GM23338 (cell line): Measurements from ENCODE around the gene PTPRF. TPM values are rescaled to one million over a fixed set of nuclear protein-coding genes. Genes with fewer than 3 reads are reported as not detected.
A peak's percentile ranks its signal among the peaks of the same experiment; 100 is the strongest.

Source experiments
- ATAC-seq: fragments of 200-7000 bp; cut with Tn5 transposase; 3 replicates; pipeline ENCODE4 v1.9.1; 2020
- DNase-seq: peaks from one replicate; pipeline ENCODE4 v3.0.0-alpha.2; 2015; ENCODE audit warnings: low spot score
- H2AFZ ChIP-seq: fragments of 200-600 bp; sonication (generic); 2 replicates; pipeline ENCODE4 v1.8.0; 2016; ENCODE audit warnings: antibody characterized with exemption, mild to moderate bottlenecking, moderate library complexity
- H3F3A ChIP-seq: fragments of 200-600 bp; sonication (generic); replicated peaks from 2 replicates; pipeline ENCODE4 v1.8.0; 2017; ENCODE audit warnings: antibody characterized with exemption, mixed run types, low read depth
- H3K27ac ChIP-seq: fragments of 200-600 bp; sonication (generic); 2 replicates; pipeline ENCODE4 v1.6.1; 2016; ENCODE audit warnings: low read depth
- H3K27me3 ChIP-seq: fragments of 200-600 bp; sonication (generic); 2 replicates; pipeline ENCODE4 v1.8.0; 2016; ENCODE audit warnings: mild to moderate bottlenecking, mixed run types, moderate library complexity; ENCODE audit not compliant: insufficient read depth
- H3K36me3 ChIP-seq: fragments of 200-600 bp; sonication (generic); 2 replicates; pipeline ENCODE4 v1.8.0; 2016; ENCODE audit warnings: mild to moderate bottlenecking; ENCODE audit not compliant: insufficient read depth
- H3K4me1 ChIP-seq: fragments of 200-600 bp; sonication (generic); 2 replicates; pipeline ENCODE4 v1.8.0; 2016; ENCODE audit warnings: mild to moderate bottlenecking, moderate library complexity; ENCODE audit not compliant: insufficient read depth
- H3K4me2 ChIP-seq: fragments of 200-600 bp; sonication (generic); 2 replicates; pipeline ENCODE4 v1.7.1; 2017; ENCODE audit warnings: mixed run types
- H3K4me3 ChIP-seq: fragments of 200-600 bp; sonication (generic); 2 replicates; pipeline ENCODE4 v1.6.1; 2016; ENCODE audit warnings: mixed run types
- H3K79me2 ChIP-seq: fragments of 200-600 bp; sonication (generic); replicated peaks from 2 replicates; pipeline ENCODE4 v1.8.0; 2017; ENCODE audit warnings: mild to moderate bottlenecking; ENCODE audit not compliant: insufficient read depth
- H3K9me2 ChIP-seq: fragments of 200-600 bp; sonication (generic); 2 replicates; pipeline ENCODE4 v1.8.0; 2017; ENCODE audit not compliant: insufficient read depth
- H4K20me1 ChIP-seq: fragments of 200-600 bp; sonication (generic); replicated peaks from 2 replicates; pipeline ENCODE4 v1.8.0; 2017; ENCODE audit warnings: mild to moderate bottlenecking; ENCODE audit not compliant: insufficient read depth
- H3K27ac Mint-ChIP-seq: 2 replicates; pipeline ENCODE4 v1.8.0; 2020; ENCODE audit warnings: inconsistent platforms, mild to moderate bottlenecking, moderate library complexity, mixed read lengths
- H3K27me3 Mint-ChIP-seq: 3 replicates; pipeline ENCODE4 v1.8.0; 2022; ENCODE audit warnings: low read depth, mild to moderate bottlenecking, moderate library complexity, mixed read lengths, inconsistent platforms; ENCODE audit not compliant: insufficient read depth, poor library complexity
- H3K36me3 Mint-ChIP-seq: 3 replicates; pipeline ENCODE4 v1.8.0; 2021; ENCODE audit warnings: low read depth, mild to moderate bottlenecking, inconsistent platforms, moderate library complexity, mixed read lengths
- H3K4me1 Mint-ChIP-seq: 3 replicates; pipeline ENCODE4 v1.8.0; 2020; ENCODE audit warnings: mild to moderate bottlenecking, inconsistent platforms, mixed read lengths
- H3K4me3 Mint-ChIP-seq: 3 replicates; pipeline ENCODE4 v1.8.0; 2021; ENCODE audit warnings: moderate library complexity, mild to moderate bottlenecking, inconsistent platforms, mixed read lengths
- H3K9me3 Mint-ChIP-seq: 3 replicates; pipeline ENCODE4 v1.8.0; 2020; ENCODE audit warnings: moderate library complexity, mild to moderate bottlenecking, inconsistent platforms, mixed read lengths
- CREB1 ChIP-seq: fragments of 250-450 bp; sonication (Bioruptor Pico); IDR thresholded peaks from 2 replicates; pipeline ENCODE4 v1.5.0; 2020; ENCODE audit warnings: low read depth, mild to moderate bottlenecking, moderate library complexity
- EZH2 ChIP-seq: fragments of 200-600 bp; sonication (generic); IDR thresholded peaks from one replicate; pipeline ENCODE4 v1.8.0; 2017; ENCODE audit warnings: antibody characterized with exemption, mild to moderate bottlenecking, low read depth; ENCODE audit not compliant: unreplicated experiment
- EZH2phosphoT487 ChIP-seq: fragments of 200-600 bp; sonication (generic); IDR thresholded peaks from one replicate; pipeline ENCODE4 v1.8.1; 2018; ENCODE audit warnings: antibody characterized with exemption; ENCODE audit not compliant: unreplicated experiment
- STAT1 ChIP-seq: IDR thresholded peaks from one replicate; pipeline ENCODE4 v1.6.1; 2016; ENCODE audit warnings: antibody characterized with exemption; ENCODE audit not compliant: unreplicated experiment
- ZNF114 ChIP-seq: fragments of 250-450 bp; sonication (Bioruptor Pico); IDR thresholded peaks from 2 replicates; pipeline ENCODE4 v1.5.0; 2020; ENCODE audit warnings: mild to moderate bottlenecking, moderate library complexity
- ZNF331 ChIP-seq: fragments of 250-450 bp; sonication (Bioruptor Pico); IDR thresholded peaks from 2 replicates; pipeline ENCODE4 v1.5.0; 2020; ENCODE audit warnings: low read depth, mild to moderate bottlenecking, moderate library complexity
- polyA plus RNA-seq: library from polyadenylated mRNA; unstranded; fragments of >200 nt; fragmentation: Nextera tagmentation; extraction: Ambion mirVana; gene quantifications from 2 replicates; pipeline ENCODE4 v1.2.1, GENCODE V29; 2016
- total RNA-seq: library from RNA; depleted of rRNA; stranded (reverse); fragments of >200 nt; shearing (Covaris generic); gene quantifications from 2 replicates; pipeline ENCODE4 v1.2.3, GENCODE V29; 2014
- TF ChIP-seq, protein P1 (sequence below): fragments of 250-450 bp; sonication (Bioruptor Pico); IDR thresholded peaks from 2 replicates; pipeline ENCODE4 v1.5.0; 2020; ENCODE audit warnings: mild to moderate bottlenecking, moderate library complexity
- TF ChIP-seq, protein P2 (sequence below): IDR thresholded peaks from one replicate; pipeline ENCODE4 v1.6.1; 2018; ENCODE audit warnings: antibody characterized with exemption; ENCODE audit not compliant: unreplicated experiment
- TF ChIP-seq, protein P3 (sequence below), 2 experiments: fragments of 200-600 bp in 1 of 2; sonication (generic) in 1 of 2; conservative IDR thresholded peaks; 2 replicates each; pipeline versions ENCODE4 v1.5.1 to v1.6.1; 2016 to 2017; ENCODE audit warnings: antibody characterized with exemption in 2 of 2, low read depth in 2 of 2, mild to moderate bottlenecking in 2 of 2, moderate library complexity in 1 of 2

PTPRF gene
- total and polyA plus RNA-seq, 2 experiments from 2014 or later = 52.4 to 173 TPM

DNA sequence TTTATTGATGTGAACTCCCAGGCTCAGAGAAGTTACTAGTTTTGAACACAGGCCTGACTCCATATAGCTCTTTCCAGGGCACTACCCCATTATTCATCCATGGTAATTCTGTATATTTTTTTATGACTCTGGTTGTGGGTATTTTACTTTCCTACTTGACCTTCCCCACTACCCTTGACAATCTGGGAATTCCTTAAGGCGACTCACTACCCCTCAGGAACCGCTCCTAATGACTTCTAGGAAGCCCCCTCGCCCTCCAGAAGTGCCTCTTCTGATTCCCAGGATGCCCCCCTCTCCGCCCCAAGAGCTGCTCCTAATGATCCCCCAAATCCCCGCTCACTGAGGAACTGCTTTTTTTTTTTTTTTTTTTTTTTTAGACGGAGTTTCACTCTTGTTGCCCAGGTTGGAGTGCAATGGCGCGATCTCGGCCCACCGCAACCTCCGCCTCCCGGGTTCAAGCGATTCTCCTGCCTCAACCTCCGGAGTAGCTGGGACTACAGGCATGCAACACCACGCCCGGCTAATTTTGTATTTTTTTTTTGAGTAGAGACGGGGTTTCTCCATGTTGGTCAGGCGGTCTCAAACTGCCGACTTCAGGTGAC lies 118.3 kb downstream of the PTPRF start:
- no peaks in the 10 kb centered on the region for H3K9me3 Mint-ChIP-seq
- H3K4me3 Mint-ChIP-seq = peak overlapping the region; percentile 100
- peaks cover 18% of the 10 kb centered on the region for H3K4me1 ChIP-seq
- H3K27ac ChIP-seq = peak overlapping the region; percentile 75
- H3K4me2 ChIP-seq = peak overlapping the region; percentile 86
- H3K36me3 Mint-ChIP-seq = peaks cover 20% of the 10 kb centered on the region
- peaks cover 30% of the 10 kb centered on the region for H3K79me2 ChIP-seq
- H3K4me3 ChIP-seq = peak overlapping the region; percentile 79
- H3K36me3 ChIP-seq = peaks cover 2% of the 10 kb centered on the region
- H3K9me2 ChIP-seq = no peaks in the 10 kb centered on the region
- H3F3A ChIP-seq = peaks cover 9% of the 10 kb centered on the region; the same call in 1 of the 2 replicates
- H3K4me1 Mint-ChIP-seq = peaks cover 21% of the 10 kb centered on the region
- no peak overlapping the region for H2AFZ ChIP-seq
- 0 out of 2 replicates have a peak, but pooled peaks cover 7% of the 10 kb centered on the region for H4K20me1 ChIP-seq
- ATAC-seq (no peak), DNase-seq (no peak)
- H3K27ac Mint-ChIP-seq = peak overlapping the region; percentile 97
- peaks cover 13% of the 10 kb centered on the region for H3K27me3 Mint-ChIP-seq
- H3K27me3 ChIP-seq = no peaks in the 10 kb centered on the region
- TF ChIP-seq STAT1 = no peak
- TF ChIP-seq, protein P1, sequence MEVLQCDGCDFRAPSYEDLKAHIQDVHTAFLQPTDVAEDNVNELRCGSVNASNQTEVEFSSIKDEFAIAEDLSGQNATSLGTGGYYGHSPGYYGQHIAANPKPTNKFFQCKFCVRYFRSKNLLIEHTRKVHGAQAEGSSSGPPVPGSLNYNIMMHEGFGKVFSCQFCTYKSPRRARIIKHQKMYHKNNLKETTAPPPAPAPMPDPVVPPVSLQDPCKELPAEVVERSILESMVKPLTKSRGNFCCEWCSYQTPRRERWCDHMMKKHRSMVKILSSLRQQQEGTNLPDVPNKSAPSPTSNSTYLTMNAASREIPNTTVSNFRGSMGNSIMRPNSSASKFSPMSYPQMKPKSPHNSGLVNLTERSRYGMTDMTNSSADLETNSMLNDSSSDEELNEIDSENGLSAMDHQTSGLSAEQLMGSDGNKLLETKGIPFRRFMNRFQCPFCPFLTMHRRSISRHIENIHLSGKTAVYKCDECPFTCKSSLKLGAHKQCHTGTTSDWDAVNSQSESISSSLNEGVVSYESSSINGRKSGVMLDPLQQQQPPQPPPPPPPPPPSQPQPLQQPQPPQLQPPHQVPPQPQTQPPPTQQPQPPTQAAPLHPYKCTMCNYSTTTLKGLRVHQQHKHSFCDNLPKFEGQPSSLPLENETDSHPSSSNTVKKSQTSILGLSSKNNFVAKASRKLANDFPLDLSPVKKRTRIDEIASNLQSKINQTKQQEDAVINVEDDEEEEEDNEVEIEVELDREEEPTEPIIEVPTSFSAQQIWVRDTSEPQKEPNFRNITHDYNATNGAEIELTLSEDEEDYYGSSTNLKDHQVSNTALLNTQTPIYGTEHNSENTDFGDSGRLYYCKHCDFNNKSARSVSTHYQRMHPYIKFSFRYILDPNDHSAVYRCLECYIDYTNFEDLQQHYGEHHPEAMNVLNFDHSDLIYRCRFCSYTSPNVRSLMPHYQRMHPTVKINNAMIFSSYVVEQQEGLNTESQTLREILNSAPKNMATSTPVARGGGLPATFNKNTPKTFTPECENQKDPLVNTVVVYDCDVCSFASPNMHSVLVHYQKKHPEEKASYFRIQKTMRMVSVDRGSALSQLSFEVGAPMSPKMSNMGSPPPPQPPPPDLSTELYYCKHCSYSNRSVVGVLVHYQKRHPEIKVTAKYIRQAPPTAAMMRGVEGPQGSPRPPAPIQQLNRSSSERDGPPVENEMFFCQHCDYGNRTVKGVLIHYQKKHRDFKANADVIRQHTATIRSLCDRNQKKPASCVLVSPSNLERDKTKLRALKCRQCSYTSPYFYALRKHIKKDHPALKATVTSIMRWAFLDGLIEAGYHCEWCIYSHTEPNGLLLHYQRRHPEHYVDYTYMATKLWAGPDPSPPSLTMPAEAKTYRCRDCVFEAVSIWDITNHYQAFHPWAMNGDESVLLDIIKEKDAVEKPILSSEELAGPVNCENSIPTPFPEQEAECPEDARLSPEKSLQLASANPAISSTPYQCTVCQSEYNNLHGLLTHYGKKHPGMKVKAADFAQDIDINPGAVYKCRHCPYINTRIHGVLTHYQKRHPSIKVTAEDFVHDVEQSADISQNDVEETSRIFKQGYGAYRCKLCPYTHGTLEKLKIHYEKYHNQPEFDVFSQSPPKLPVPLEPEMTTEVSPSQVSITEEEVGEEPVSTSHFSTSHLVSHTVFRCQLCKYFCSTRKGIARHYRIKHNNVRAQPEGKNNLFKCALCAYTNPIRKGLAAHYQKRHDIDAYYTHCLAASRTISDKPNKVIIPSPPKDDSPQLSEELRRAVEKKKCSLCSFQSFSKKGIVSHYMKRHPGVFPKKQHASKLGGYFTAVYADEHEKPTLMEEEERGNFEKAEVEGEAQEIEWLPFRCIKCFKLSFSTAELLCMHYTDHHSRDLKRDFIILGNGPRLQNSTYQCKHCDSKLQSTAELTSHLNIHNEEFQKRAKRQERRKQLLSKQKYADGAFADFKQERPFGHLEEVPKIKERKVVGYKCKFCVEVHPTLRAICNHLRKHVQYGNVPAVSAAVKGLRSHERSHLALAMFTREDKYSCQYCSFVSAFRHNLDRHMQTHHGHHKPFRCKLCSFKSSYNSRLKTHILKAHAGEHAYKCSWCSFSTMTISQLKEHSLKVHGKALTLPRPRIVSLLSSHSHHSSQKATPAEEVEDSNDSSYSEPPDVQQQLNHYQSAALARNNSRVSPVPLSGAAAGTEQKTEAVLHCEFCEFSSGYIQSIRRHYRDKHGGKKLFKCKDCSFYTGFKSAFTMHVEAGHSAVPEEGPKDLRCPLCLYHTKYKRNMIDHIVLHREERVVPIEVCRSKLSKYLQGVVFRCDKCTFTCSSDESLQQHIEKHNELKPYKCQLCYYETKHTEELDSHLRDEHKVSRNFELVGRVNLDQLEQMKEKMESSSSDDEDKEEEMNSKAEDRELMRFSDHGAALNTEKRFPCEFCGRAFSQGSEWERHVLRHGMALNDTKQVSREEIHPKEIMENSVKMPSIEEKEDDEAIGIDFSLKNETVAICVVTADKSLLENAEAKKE (CRISPR knock-in tag) = no peak
- TF ChIP-seq, protein P2, sequence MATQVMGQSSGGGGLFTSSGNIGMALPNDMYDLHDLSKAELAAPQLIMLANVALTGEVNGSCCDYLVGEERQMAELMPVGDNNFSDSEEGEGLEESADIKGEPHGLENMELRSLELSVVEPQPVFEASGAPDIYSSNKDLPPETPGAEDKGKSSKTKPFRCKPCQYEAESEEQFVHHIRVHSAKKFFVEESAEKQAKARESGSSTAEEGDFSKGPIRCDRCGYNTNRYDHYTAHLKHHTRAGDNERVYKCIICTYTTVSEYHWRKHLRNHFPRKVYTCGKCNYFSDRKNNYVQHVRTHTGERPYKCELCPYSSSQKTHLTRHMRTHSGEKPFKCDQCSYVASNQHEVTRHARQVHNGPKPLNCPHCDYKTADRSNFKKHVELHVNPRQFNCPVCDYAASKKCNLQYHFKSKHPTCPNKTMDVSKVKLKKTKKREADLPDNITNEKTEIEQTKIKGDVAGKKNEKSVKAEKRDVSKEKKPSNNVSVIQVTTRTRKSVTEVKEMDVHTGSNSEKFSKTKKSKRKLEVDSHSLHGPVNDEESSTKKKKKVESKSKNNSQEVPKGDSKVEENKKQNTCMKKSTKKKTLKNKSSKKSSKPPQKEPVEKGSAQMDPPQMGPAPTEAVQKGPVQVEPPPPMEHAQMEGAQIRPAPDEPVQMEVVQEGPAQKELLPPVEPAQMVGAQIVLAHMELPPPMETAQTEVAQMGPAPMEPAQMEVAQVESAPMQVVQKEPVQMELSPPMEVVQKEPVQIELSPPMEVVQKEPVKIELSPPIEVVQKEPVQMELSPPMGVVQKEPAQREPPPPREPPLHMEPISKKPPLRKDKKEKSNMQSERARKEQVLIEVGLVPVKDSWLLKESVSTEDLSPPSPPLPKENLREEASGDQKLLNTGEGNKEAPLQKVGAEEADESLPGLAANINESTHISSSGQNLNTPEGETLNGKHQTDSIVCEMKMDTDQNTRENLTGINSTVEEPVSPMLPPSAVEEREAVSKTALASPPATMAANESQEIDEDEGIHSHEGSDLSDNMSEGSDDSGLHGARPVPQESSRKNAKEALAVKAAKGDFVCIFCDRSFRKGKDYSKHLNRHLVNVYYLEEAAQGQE = no peak
- TF ChIP-seq, protein P3, sequence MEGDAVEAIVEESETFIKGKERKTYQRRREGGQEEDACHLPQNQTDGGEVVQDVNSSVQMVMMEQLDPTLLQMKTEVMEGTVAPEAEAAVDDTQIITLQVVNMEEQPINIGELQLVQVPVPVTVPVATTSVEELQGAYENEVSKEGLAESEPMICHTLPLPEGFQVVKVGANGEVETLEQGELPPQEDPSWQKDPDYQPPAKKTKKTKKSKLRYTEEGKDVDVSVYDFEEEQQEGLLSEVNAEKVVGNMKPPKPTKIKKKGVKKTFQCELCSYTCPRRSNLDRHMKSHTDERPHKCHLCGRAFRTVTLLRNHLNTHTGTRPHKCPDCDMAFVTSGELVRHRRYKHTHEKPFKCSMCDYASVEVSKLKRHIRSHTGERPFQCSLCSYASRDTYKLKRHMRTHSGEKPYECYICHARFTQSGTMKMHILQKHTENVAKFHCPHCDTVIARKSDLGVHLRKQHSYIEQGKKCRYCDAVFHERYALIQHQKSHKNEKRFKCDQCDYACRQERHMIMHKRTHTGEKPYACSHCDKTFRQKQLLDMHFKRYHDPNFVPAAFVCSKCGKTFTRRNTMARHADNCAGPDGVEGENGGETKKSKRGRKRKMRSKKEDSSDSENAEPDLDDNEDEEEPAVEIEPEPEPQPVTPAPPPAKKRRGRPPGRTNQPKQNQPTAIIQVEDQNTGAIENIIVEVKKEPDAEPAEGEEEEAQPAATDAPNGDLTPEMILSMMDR (conservative IDR thresholded peaks at IDR 0.05; ENCODE audit: low read depth in 2 of 2) = no peak
- TF ChIP-seq CREB1 (CRISPR knock-in tag) = no peak
- TF ChIP-seq ZNF114 = no peak
- TF ChIP-seq ZNF331 (CRISPR knock-in tag) = no peak
- TF ChIP-seq EZH2 = no peak
- TF ChIP-seq EZH2phosphoT487 = no peak
